ENCODE data around the gene TEX29.

Gene TEX29

GRCh38 chr13:111323549-111323948, 3.1 kb downstream of the TEX29 start:
- no peak for FAIRE-seq

- FAIRE-seq: no peak
Observed at GRCh38 chr13:111323950-111324651, 3.7 kb downstream of the TEX29 start.

- no peak for FAIRE-seq
Observed at GRCh38 chr13:111324736-111325135, 4.3 kb downstream of the TEX29 start.

GRCh38 chr13:111325146-111325890, 4.9 kb downstream of the TEX29 start:
- no peak for FAIRE-seq

- FAIRE-seq: no peak
Observed at GRCh38 chr13:111325941-111326620, 5.6 kb downstream of the TEX29 start.

GRCh38 chr13:111326621-111326965, 6.2 kb downstream of the TEX29 start:
- FAIRE-seq: no peak

- no peak for FAIRE-seq
Observed at GRCh38 chr13:111326981-111327642, 6.7 kb downstream of the TEX29 start.

GRCh38 chr13:111327730-111328573, 7.5 kb downstream of the TEX29 start:
- no peak for FAIRE-seq

GRCh38 chr13:111328574-111329410, 8.3 kb downstream of the TEX29 start:
- FAIRE-seq: no peak

GRCh38 chr13:111329641-111330040, 9.2 kb downstream of the TEX29 start:
- FAIRE-seq: no peak

- FAIRE-seq: no peak
Observed at GRCh38 chr13:111330066-111330610, 9.7 kb downstream of the TEX29 start.

GRCh38 chr13:111335298-111335697, 14.9 kb downstream of the TEX29 start:
- FAIRE-seq: no peak

- no peak for FAIRE-seq
Observed at GRCh38 chr13:111336666-111337065, 16.2 kb downstream of the TEX29 start.

- FAIRE-seq: no peak
Observed at GRCh38 chr13:111337206-111337605, 16.8 kb downstream of the TEX29 start.

GRCh38 chr13:111337741-111338140, 17.3 kb downstream of the TEX29 start:
- no peak for FAIRE-seq

- FAIRE-seq: no peak
Observed at GRCh38 chr13:111338841-111339240, 18.4 kb downstream of the TEX29 start.

GRCh38 chr13:111339366-111340143, 19.1 kb downstream of the TEX29 start:
- no peak for FAIRE-seq

- FAIRE-seq: no peak
Observed at GRCh38 chr13:111341886-111342285, 21.4 kb downstream of the TEX29 start.

- FAIRE-seq: no peak
Observed at GRCh38 chr13:111342721-111343120, 22.3 kb downstream of the TEX29 start.

- no peak for FAIRE-seq
Observed at GRCh38 chr13:111343186-111343805, 22.9 kb downstream of the TEX29 start.
